ENCODE results near the gene CDK6. TPM values are rescaled to one million over a fixed set of nuclear protein-coding genes. Genes with fewer than 3 reads are reported as not detected.
"Not testable (repeated sequence)": the region's sequence is repeated elsewhere in the genome, so short reads cannot be mapped to it uniquely, and the experiment has no call there.

CDK6 gene
- total RNA-seq, 2 donors from 2014 or later, result 32.6 to 35.0 TPM

DNA sequence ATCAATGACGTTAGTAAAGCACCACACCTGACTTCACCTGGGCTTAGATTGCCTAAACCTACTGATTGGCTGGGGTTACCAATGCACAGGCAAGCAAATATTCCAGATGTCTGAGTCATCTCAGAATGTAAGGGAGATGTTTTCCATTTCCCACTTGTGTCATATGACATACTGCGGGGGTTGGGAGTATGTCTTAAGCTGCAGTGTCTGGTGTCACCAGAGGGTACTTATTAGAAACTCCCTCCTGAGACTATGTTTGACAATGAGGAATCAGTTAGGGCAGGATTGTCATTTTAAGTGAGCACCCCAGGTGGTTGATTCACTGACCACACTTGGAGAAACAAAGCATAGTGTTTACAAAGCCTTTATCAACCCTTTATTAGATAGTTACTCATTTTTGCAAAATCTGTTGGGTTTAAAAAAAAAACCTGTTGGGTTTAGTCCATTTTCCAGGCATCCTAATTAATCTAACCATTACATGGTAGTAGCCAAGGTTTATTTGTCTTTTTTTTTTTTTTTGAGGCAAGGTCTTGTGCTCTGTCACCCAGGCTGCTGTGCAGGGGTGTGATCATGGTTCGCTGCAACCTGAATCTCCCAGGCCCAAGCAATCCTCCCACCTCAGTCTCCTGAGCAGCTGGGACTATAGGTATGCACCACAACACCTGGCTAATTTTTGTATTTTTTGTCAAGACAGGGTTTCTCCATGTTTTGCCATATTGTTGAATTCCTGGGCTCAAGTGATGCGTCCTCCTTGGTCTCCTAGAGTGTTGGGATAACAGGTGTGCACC lies 72.5 kb downstream of the CDK6 start:
- DNase-seq (no peak), ATAC-seq (no peak)
- Histone ChIP-seq H3K9me3 (no peaks in the 10 kb centered on the region), H3K27ac (no peak overlapping the region), H3K27me3 (no peaks in the 10 kb centered on the region), H3K4me3 (no peak overlapping the region), H3K36me3 (replicated peaks in 1 of 2; ENCODE audit: insufficient read depth in 1 of 2, low read depth in 2 of 2) (no peaks in the 10 kb centered on the region), H3K4me1 (peaks cover 23% of the 10 kb centered on the region)
- intact Hi-C loops (cut with DNase I), result no loop called here
- TF ChIP-seq, protein P1, sequence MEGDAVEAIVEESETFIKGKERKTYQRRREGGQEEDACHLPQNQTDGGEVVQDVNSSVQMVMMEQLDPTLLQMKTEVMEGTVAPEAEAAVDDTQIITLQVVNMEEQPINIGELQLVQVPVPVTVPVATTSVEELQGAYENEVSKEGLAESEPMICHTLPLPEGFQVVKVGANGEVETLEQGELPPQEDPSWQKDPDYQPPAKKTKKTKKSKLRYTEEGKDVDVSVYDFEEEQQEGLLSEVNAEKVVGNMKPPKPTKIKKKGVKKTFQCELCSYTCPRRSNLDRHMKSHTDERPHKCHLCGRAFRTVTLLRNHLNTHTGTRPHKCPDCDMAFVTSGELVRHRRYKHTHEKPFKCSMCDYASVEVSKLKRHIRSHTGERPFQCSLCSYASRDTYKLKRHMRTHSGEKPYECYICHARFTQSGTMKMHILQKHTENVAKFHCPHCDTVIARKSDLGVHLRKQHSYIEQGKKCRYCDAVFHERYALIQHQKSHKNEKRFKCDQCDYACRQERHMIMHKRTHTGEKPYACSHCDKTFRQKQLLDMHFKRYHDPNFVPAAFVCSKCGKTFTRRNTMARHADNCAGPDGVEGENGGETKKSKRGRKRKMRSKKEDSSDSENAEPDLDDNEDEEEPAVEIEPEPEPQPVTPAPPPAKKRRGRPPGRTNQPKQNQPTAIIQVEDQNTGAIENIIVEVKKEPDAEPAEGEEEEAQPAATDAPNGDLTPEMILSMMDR (IDR thresholded peaks at IDR 0.05), result no peak
- no peak for TF ChIP-seq POLR2A (IDR thresholded peaks at IDR 0.05)
- WGBS, 2 donors, result 84 to 86% methylated on average over 4 of the region's 4 CpGs

DNA sequence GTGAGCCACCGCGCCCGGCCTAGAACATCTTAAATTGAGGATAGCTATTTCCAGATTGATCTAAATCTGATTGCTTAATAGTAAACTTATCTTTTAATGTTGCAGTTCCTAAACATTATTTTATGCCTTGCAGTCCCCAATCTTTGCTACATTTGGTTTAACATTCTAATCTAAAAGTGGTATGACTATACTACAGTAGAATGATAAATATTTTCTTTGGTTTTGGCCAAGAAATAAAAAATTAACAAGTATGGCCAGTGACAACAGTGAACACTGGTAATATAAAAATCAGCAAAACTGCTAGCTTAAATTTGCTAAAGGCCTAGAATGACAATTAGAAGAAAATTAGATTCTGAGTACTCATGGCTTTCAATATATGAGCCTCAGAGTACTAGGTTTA lies 73.5 kb downstream of the CDK6 start:
- H3K4me3 ChIP-seq, result no peak overlapping the region
- 95 to 100% methylated on average over 3 of the region's 3 CpGs for WGBS, 2 donors
- intact Hi-C loops (cut with DNase I), result no loop called here
- ATAC-seq, result no peak
- peaks cover 23% of the 10 kb centered on the region for H3K4me1 ChIP-seq
- TF ChIP-seq, protein P1 (IDR thresholded peaks at IDR 0.05), result no peak
- DNase-seq, result no peak
- no peaks in the 10 kb centered on the region for H3K27me3 ChIP-seq
- no peaks in the 10 kb centered on the region for H3K9me3 ChIP-seq
- H3K36me3 ChIP-seq (replicated peaks in 1 of 2; ENCODE audit: insufficient read depth in 1 of 2, low read depth in 2 of 2), result no peaks in the 10 kb centered on the region
- no peak overlapping the region for H3K27ac ChIP-seq

DNA sequence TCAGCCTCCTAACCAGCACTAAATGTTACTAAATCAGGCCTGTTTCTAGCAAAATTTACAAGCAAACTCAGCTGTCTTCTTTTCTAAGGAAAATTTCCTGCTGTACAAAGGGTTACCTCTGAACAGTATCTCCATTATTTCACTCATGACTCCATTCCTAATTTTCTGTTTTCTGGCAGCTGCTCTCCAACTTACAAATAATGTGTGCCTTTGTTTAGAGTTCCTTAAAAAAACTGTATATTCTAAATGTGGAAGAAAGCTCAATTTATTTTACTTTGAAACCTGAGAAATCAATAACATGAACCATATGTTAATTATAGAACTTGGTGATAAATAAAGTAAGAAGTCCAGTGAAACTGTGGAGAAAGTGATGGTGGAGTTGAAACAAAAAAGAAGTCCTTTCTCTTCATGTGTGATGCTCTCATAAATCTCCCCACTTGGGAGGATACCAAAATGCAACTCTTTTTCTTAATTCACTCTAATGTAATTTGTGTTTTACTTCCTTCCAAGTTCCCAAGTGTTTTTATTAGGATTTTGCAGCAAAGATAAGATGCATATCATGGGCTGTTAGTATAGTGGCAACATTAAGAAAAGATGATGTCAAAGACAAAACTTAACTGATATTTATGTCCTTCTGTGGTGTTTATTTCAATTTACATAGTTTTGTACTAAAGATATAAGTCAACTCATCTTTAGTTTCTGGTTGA lies 74.8 kb downstream of the CDK6 start:
- ATAC-seq, result no peak
- H3K9me3 ChIP-seq, result no peaks in the 10 kb centered on the region
- H3K27ac ChIP-seq, result no peak overlapping the region
- TF ChIP-seq, protein P1 (IDR thresholded peaks at IDR 0.05), result no peak
- no peak for TF ChIP-seq POLR2A (IDR thresholded peaks at IDR 0.05)
- H3K27me3 ChIP-seq, result no peaks in the 10 kb centered on the region
- intact Hi-C loops (cut with DNase I), result no loop called here
- H3K4me1 ChIP-seq, result peaks cover 12% of the 10 kb centered on the region
- no peaks in the 10 kb centered on the region for H3K36me3 ChIP-seq (replicated peaks in 1 of 2; ENCODE audit: insufficient read depth in 1 of 2, low read depth in 2 of 2)
- DNase-seq, result no peak
- no peak overlapping the region for H3K4me3 ChIP-seq

DNA sequence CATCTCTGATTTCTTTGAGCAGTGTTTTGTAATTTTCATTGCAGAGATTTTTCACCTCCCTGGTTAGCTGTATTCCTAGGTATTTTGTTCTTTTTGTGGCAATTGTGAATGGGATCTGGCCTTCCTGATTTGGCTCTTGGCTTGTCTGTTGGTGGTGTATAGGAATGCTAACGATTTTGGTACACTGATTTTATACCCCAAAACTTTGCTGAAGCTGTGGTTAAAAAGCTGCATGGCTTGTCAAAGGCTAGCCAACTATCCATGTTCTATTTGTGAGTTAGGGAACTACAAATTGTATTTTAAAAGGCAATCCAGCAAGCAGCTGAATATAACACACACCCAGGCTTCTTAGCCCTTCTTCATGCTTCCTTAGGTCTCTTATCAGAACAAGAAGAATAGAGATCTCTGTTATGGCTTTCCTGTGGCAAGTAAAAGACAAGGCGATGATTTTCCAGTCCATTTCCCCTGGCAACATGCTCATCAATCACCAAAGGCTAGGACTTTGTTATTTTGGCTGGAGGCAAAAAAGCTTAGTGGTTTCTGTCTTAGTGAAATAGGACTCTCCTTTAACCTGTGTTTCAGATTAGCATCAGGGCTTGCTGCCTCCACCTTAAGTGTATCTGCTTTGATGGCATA lies 77.5 kb downstream of the CDK6 start:
- peaks cover 5% of the 10 kb centered on the region for H3K4me1 ChIP-seq
- H3K36me3 ChIP-seq (replicated peaks in 1 of 2; ENCODE audit: insufficient read depth in 1 of 2, low read depth in 2 of 2), result no peaks in the 10 kb centered on the region
- whole genome bisulfite sequencing, 2 donors, result 85 to 94% methylated on average over 2 of the region's 2 CpGs
- TF ChIP-seq, protein P1 (IDR thresholded peaks at IDR 0.05), result no peak
- no peak for TF ChIP-seq POLR2A (IDR thresholded peaks at IDR 0.05)
- DNase-seq (no peak), ATAC-seq (no peak)
- no peaks in the 10 kb centered on the region for H3K9me3 ChIP-seq
- intact Hi-C loops (cut with DNase I), result no loop called here
- H3K4me3 ChIP-seq, result no peak overlapping the region
- H3K27me3 ChIP-seq, result no peaks in the 10 kb centered on the region
- H3K27ac ChIP-seq, result no peak overlapping the region

DNA sequence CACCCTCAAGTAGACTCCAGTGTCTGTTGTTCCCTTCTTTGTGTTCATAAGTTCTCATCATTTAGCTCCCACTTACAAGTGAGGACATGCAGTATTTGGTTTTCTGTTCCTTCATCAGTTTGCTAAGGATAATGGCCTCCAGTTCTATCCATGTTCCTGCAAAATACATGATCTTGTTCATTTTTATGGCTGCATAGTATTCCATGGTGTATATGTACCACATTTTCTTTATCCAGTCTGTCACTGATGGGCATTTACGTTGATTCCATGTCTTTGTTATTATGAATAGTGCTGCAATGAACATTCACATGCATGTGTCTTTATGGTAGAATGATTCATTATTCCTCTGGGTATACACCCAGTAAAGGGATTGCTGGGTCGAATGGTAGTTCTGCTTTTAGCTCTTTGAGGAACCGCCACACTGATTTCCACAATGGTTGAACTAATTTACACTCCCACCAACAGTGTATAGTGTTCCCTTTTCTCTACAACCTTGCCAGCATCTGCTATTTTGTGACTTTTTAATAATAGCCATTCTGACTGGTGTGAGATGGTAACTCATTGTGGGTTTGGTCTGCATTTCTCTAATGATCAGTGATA lies 79.0 kb downstream of the CDK6 start:
- ATAC-seq; H3K4me3 ChIP-seq; H3K27ac ChIP-seq; H3K4me1 ChIP-seq; H3K27me3 ChIP-seq; intact Hi-C loops (cut with DNase I); H3K9me3 ChIP-seq; H3K36me3 ChIP-seq (replicated peaks in 1 of 2; ENCODE audit: insufficient read depth in 1 of 2, low read depth in 2 of 2): not testable (repeated sequence)
- peak in 1 of 4 donors; percentile 17 for DNase-seq
- WGBS, 2 donors, result 74 to 91% methylated on average over 3 of the region's 3 CpGs
